Measurements from ENCODE around the gene LRBA.

Gene LRBA

GRCh38 chr4:150316332-150317205 is 698.5 kb downstream of the LRBA start:
- peak; percentile 17 for FAIRE-seq
- TF ChIP-seq POLR2AphosphoS5 (IDR thresholded peaks at IDR 0.05; ENCODE audit: low read depth, low read length) (no peak), TAF1 (IDR thresholded peaks at IDR 0.05; ENCODE audit: borderline replicate concordance, low read depth, low read length) (no peak), POLR2A (IDR thresholded peaks at IDR 0.05; ENCODE audit: low read depth, low read length) (no peak)
- DNase-seq (ENCODE audit: insufficient read length) = no peak

DNA sequence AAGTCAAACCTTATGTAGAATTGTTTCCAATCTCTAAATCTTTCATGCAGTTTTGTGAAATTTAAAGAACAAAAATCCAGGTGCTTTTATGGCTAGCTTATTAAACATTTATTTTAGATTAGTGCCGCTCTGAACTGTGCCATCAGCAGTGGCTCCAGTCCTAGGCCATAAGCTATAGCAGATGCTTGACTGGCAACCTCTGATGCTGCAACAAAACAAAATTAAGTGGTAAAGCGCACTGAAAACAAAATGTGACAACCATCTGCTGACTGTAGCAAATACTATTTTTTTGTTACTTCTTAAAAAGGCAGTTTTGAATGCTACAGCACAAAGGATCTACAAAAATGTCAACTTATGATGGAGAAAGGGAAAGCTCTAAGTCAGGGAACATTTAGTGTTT is 699.4 kb downstream of the LRBA start:
- FAIRE-seq (no peak), DNase-seq (ENCODE audit: insufficient read length) (no peak)
- TF ChIP-seq POLR2AphosphoS5 (IDR thresholded peaks at IDR 0.05; ENCODE audit: low read depth, low read length) (no peak), TAF1 (IDR thresholded peaks at IDR 0.05; ENCODE audit: borderline replicate concordance, low read depth, low read length) (no peak), POLR2A (IDR thresholded peaks at IDR 0.05; ENCODE audit: low read depth, low read length) (no peak)

- FAIRE-seq (no peak), DNase-seq (ENCODE audit: insufficient read length) (no peak)
- TF ChIP-seq TAF1 (IDR thresholded peaks at IDR 0.05; ENCODE audit: borderline replicate concordance, low read depth, low read length) (no peak), POLR2AphosphoS5 (IDR thresholded peaks at IDR 0.05; ENCODE audit: low read depth, low read length) (no peak), POLR2A (IDR thresholded peaks at IDR 0.05; ENCODE audit: low read depth, low read length) (no peak)
Measured at GRCh38 chr4:150315175-150315574, 699.9 kb downstream of the LRBA start.

- no peak for TF ChIP-seq TAF1 (IDR thresholded peaks at IDR 0.05; ENCODE audit: borderline replicate concordance, low read depth, low read length)
- TF ChIP-seq POLR2A (IDR thresholded peaks at IDR 0.05; ENCODE audit: low read depth, low read length) = no peak
- TF ChIP-seq POLR2AphosphoS5 (IDR thresholded peaks at IDR 0.05; ENCODE audit: low read depth, low read length) = no peak
- DNase-seq (ENCODE audit: insufficient read length) (no peak), FAIRE-seq (no peak)
Measured at GRCh38 chr4:150314031-150314430, 701.1 kb downstream of the LRBA start.

DNA sequence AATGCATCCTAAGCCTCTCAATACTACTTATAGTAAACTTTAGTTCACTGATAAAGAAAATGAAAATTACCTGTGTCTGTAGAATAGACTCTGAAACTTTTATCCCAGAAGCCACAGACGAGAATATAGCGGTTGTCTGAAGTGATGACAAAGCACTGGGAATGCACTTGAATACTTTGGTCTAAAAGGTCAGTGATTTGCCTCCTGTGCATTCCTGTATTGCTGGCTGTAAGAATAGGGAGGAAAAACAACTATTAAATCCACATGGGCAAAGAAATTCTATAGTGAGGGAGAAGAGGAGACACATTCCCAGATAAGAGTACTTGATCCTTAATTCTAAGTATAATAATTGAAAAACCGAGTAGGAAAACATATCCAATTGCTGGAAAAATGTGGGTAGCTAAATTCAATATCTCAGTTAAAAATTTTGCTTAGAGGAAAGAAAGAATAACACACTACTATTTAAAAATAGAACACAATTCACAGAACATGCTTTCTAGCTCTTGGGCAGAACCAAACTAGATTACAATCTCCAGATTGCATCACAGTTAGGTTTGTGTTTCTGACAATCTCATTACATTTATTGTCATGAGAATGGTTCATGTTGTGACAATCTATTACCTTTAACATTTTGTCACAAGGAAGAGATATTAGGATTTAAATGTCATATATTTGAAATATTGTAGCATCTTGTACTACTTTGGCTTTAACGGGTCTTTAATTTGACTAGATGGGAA is 704.8 kb downstream of the LRBA start:
- no peak for TF ChIP-seq TAF1 (IDR thresholded peaks at IDR 0.05; ENCODE audit: borderline replicate concordance, low read depth, low read length)
- TF ChIP-seq POLR2A (IDR thresholded peaks at IDR 0.05; ENCODE audit: low read depth, low read length) = no peak
- no peak for TF ChIP-seq POLR2AphosphoS5 (IDR thresholded peaks at IDR 0.05; ENCODE audit: low read depth, low read length)
- DNase-seq (ENCODE audit: insufficient read length) (no peak), FAIRE-seq (no peak)

DNA sequence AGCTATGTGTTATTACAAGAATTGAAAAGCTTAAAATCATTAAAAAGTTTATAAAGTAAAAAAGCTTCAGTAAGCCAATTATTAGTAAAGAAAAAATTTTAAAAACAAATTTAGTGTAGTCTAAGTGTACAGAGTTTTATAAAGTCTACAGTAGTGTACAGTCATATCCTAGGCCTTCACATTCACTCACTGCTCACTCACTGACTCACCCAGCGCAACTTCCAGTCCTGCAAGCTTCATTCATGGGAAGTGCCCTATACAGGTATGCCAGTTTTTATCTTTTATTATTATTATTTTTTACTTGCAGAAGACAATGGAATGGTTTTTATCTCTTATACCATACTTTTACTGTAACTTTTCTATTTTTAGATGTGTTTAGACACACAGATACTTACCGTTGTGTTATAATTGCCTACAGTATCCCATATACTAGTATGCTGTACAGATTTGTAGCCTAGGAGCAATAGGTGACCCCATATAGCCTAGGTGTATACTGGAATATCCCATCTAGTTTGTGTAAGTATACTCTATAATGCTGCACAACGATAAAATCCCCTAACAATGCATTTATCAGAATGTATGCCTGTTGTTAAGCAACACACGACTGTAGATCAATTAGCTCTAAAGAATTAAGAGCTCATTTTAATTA is 706.1 kb downstream of the LRBA start:
- FAIRE-seq (no peak), DNase-seq (ENCODE audit: insufficient read length) (no peak)
- TF ChIP-seq POLR2AphosphoS5 (IDR thresholded peaks at IDR 0.05; ENCODE audit: low read depth, low read length) (no peak), TAF1 (IDR thresholded peaks at IDR 0.05; ENCODE audit: borderline replicate concordance, low read depth, low read length) (no peak), POLR2A (IDR thresholded peaks at IDR 0.05; ENCODE audit: low read depth, low read length) (no peak)

DNA sequence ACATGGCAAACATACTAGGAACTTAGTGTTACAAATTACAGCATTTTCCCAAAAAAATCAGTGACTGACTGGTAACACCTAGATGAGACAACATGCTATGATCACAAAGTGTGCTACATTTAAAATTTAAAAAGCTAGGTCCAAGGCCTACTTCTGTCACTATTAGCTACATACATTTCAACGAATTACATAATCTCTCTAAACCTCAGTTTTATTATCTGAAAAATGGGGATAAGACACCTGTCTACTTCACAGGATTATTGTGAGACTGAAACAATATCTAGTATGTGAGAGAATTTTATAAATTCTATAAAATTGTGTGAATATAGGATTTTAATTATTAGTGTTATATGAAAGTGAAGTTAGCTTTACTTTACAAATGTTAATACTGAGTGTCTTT is 708.4 kb downstream of the LRBA start:
- DNase-seq (ENCODE audit: insufficient read length) = no peak
- FAIRE-seq = peak; percentile 14
- TF ChIP-seq POLR2A (IDR thresholded peaks at IDR 0.05; ENCODE audit: low read depth, low read length) (no peak), TAF1 (IDR thresholded peaks at IDR 0.05; ENCODE audit: borderline replicate concordance, low read depth, low read length) (no peak), POLR2AphosphoS5 (IDR thresholded peaks at IDR 0.05; ENCODE audit: low read depth, low read length) (no peak)

DNA sequence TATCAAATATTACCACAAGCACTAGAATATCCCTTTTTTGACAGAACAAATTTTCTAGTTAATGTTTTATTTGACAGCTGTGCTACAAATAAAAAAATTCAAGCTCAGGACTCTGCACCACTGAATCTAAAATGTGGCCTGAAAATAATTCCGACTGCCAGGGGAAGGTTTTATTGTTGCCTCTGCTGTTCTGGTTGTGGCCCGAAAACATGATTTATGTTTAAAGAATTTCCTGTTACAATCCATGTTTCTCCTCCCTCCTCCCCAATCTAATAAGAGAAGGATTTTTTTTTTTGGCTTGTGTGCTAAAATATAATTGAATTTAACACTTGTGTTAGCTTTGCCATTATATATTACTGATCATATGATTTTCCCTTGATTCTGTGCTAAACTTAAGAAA is 709.1 kb downstream of the LRBA start:
- DNase-seq (ENCODE audit: insufficient read length) (no peak), FAIRE-seq (no peak)
- no peak for TF ChIP-seq TAF1 (IDR thresholded peaks at IDR 0.05; ENCODE audit: borderline replicate concordance, low read depth, low read length)
- TF ChIP-seq POLR2AphosphoS5 (IDR thresholded peaks at IDR 0.05; ENCODE audit: low read depth, low read length) = no peak
- TF ChIP-seq POLR2A (IDR thresholded peaks at IDR 0.05; ENCODE audit: low read depth, low read length) = no peak

DNA sequence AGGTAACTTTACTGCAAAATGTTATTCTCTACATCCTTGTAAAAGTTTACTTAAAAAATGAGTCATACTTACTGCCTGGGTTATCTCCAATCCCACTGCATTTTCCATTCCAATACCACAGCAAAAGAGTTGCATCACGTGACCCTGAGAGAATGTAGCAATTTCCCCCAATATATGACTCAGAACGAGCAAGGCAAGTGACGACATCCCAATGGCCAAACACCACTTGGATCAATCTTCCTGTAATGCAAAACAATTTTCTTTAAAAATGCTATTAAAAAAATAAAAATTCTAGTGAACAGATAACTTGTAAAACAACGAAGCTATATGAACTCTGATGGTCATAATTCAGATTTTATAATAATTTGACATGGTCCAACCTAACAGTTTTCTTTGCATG is 712.5 kb downstream of the LRBA start:
- DNase-seq (ENCODE audit: insufficient read length) (no peak), FAIRE-seq (no peak)
- TF ChIP-seq TAF1 (IDR thresholded peaks at IDR 0.05; ENCODE audit: borderline replicate concordance, low read depth, low read length) (no peak), POLR2AphosphoS5 (IDR thresholded peaks at IDR 0.05; ENCODE audit: low read depth, low read length) (no peak), POLR2A (IDR thresholded peaks at IDR 0.05; ENCODE audit: low read depth, low read length) (no peak)

GRCh38 chr4:150299816-150300215 is 715.3 kb downstream of the LRBA start:
- TF ChIP-seq POLR2A (IDR thresholded peaks at IDR 0.05; ENCODE audit: low read depth, low read length) (no peak), POLR2AphosphoS5 (IDR thresholded peaks at IDR 0.05; ENCODE audit: low read depth, low read length) (no peak), TAF1 (IDR thresholded peaks at IDR 0.05; ENCODE audit: borderline replicate concordance, low read depth, low read length) (no peak)
- FAIRE-seq (no peak), DNase-seq (ENCODE audit: insufficient read length) (no peak)

DNA sequence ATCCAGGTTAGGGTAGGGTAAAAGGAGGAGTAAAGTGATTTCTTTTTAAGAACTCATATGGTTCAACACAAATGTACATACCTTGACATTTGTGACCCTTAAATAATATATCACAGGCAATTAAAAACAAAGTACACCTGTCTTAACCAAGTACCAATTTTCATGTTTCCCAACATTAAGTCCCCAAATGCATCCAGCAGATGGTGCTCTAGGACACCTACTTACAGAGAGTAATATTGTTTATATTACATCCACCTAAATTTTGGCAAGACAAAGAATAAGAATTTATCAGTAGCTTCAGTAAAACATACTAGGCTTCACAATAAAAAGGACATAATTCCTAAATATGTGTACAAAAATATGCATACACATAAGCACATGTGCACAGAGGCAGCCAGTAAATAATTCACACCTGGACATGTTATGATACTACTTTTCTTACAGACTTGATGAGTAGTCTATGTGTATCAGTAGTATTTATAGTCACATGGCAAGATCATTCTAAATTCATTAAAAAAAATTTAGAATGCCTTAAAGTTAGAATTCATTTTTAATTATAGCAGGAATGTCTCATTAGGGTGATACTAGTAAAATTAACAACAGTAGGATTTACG is 717.1 kb downstream of the LRBA start:
- no peak for TF ChIP-seq TAF1 (IDR thresholded peaks at IDR 0.05; ENCODE audit: borderline replicate concordance, low read depth, low read length)
- no peak for TF ChIP-seq POLR2AphosphoS5 (IDR thresholded peaks at IDR 0.05; ENCODE audit: low read depth, low read length)
- no peak for TF ChIP-seq POLR2A (IDR thresholded peaks at IDR 0.05; ENCODE audit: low read depth, low read length)
- DNase-seq (ENCODE audit: insufficient read length) = no peak
- FAIRE-seq = peak; percentile 75

All from GM12892 (cell line).